ENCODE measurements around the gene PTDSS2. TPM values are rescaled to one million over a fixed set of nuclear protein-coding genes. Genes with fewer than 3 reads are reported as not detected.
A peak's percentile ranks its signal among the peaks of the same experiment; 100 is the strongest.

Gene PTDSS2
- total RNA-seq, 2 donors from 2014 or later: 20.6 to 27.6 TPM

DNA sequence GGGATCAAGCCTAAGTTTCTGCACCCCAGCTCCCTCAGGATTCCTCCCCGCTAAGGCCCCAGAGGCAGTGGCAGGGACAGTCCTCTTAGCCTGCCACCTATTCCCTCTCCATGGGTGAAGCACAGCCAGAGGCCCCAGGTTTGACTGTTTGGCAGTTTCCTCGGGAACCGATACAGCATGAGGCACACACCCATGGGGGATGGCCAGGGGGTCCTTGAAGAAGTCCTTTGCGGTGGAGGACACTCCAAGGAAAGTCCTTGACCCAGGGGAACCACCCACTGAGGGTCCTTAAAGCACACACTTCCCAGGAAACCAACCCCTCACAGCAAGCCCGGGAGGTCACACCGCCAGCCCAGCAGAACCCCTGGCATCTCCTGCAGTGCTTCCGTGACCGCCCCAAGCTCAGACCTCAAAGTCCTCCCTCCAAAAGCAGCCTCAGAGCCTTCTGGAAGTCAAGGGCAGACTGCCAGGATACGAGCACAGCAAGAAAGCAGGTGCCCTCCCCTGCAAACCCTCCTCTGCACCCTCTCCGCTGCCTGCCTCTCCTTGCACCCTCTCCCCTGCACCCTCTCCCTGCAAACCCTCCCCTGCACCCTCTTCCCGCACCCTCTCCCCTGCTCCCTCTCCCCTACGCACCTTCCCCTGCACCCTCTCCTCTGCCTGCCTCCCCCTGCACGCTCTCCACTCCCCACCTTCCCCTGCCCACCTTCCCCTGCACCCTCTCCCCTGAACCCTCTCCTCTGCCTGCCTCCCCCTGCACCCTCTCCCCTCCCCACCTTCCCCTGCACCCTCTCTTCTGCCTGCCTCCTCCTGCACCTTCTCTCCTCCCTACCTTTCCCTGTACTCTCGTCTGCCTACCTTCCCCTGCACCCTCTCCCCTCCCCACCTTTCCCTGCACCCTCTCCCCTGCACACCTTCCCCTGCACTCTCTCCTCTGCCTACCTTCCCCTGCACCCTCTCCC is 36.7 kb upstream of the PTDSS2 start:
- TF ChIP-seq, protein P1, sequence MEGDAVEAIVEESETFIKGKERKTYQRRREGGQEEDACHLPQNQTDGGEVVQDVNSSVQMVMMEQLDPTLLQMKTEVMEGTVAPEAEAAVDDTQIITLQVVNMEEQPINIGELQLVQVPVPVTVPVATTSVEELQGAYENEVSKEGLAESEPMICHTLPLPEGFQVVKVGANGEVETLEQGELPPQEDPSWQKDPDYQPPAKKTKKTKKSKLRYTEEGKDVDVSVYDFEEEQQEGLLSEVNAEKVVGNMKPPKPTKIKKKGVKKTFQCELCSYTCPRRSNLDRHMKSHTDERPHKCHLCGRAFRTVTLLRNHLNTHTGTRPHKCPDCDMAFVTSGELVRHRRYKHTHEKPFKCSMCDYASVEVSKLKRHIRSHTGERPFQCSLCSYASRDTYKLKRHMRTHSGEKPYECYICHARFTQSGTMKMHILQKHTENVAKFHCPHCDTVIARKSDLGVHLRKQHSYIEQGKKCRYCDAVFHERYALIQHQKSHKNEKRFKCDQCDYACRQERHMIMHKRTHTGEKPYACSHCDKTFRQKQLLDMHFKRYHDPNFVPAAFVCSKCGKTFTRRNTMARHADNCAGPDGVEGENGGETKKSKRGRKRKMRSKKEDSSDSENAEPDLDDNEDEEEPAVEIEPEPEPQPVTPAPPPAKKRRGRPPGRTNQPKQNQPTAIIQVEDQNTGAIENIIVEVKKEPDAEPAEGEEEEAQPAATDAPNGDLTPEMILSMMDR (IDR thresholded peaks at IDR 0.05): no peak
- no peaks in the 10 kb centered on the region for H3K9me3 ChIP-seq
- H3K36me3 ChIP-seq: no peaks in the 10 kb centered on the region
- no peak overlapping the region for H3K27ac ChIP-seq
- H3K4me3 ChIP-seq: no peak overlapping the region
- H3K27me3 ChIP-seq: no peaks in the 10 kb centered on the region
- H3K9ac ChIP-seq (ENCODE audit: low read depth in 2 of 2, low read length in 2 of 2): no peak overlapping the region
- H3K4me1 ChIP-seq: peaks cover 5% of the 10 kb centered on the region
- intact Hi-C loops (cut with DNase I): no loop called here
- no peak for DNase-seq

DNA sequence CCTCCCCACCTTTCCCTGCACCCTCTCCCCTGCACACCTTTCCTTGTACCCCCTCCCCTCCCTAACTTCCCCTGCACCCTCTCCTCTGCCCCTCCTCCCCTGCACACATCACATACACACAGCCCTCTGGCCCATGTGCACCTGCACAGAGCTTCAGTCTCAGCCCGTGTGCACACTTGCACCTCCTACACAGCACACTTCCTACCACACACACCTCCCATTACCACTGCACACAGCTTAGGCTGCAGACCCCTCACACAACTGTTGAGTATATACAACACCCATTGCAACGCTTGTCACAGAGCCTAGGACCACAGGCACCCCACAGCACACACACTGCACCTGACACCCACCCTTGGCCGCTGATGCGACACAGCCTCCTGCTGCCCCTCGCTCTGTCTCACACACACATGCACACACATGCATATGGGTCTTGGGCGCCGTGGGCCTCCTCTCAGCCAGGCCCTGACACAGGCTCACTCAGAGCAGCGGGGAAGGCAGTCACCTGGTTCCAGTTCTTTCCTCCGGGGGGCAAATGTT is 35.7 kb upstream of the PTDSS2 start:
- H3K4me1 ChIP-seq: peaks cover 5% of the 10 kb centered on the region
- DNase-seq: no peak
- H3K36me3 ChIP-seq: no peaks in the 10 kb centered on the region
- H3K9me3 ChIP-seq: no peaks in the 10 kb centered on the region
- H3K4me3 ChIP-seq: peak overlapping the region; percentile 28
- H3K27ac ChIP-seq: peak overlapping the region; percentile 41
- intact Hi-C loops (cut with DNase I): no loop called here
- H3K27me3 ChIP-seq: no peaks in the 10 kb centered on the region
- TF ChIP-seq, protein P1 (IDR thresholded peaks at IDR 0.05): no peak
- peak overlapping the region; percentile 43 to 62 for H3K9ac ChIP-seq (ENCODE audit: low read depth in 2 of 2, low read length in 2 of 2)

DNA sequence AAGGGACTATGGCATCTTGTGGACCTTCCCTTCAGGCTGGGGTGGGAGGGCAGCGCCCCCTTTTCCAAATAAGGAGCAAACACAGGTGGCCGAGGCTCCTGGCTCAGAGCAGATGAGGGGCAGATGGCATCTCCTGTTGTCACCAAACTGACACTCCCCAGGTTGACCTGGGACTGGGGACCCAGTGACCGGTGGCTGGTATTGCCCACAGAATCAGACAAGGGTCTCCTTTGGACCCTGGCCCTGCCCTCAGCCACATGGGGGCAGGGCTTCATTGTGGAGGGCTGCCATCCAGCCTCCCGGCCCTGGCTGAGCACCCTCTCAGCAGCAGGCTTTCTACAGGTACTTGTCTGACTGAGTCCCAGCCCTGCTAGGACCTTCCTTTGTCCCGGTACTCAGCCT is 34.4 kb upstream of the PTDSS2 start:
- Histone ChIP-seq H3K9ac (ENCODE audit: low read depth in 2 of 2, low read length in 2 of 2) (peak overlapping the region; percentile 90 to 92), H3K36me3 (no peaks in the 10 kb centered on the region), H3K4me3 (peak overlapping the region; percentile 70), H3K27me3 (no peaks in the 10 kb centered on the region), H3K4me1 (peaks cover 5% of the 10 kb centered on the region), H3K9me3 (no peaks in the 10 kb centered on the region), H3K27ac (peak overlapping the region; percentile 90)
- intact Hi-C loops (cut with DNase I): no loop called here
- TF ChIP-seq, protein P1 (IDR thresholded peaks at IDR 0.05): no peak
- no peak for DNase-seq

DNA sequence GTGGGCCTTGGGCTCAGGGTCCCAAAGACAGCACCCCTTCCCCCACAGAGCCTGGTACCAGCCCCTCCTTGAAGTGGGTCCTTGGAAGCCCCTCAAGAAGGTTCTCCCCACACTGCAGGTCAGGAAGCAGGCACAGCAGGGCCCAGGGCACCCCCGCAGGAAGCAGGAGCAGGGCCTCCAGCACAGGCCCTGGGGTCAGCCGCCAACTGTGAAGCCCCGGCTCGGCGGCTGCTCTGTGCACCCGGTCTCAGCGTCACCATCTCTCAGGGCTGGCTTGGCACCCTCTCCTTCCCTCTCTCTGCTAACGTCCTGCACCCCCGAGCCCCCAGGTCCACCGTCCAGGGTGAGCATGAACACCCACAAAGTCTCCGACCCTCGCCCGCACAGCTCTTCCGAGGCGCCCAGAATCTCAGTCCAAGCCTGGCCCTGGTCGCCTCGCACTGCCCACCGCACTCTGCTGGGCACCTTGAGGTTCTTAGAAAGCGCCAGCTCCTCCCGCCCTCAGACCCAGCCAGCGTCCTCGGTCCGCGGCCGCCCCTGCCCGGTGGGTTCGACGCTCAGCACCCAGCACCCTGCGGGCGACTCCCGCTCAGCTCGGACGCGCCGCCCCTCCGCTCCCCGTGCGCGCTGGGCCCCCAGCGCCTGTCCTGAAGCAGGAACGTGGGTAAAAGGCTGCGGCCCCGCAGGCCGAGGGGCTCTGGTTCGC is 33.9 kb upstream of the PTDSS2 start:
- TF ChIP-seq, protein P1 (IDR thresholded peaks at IDR 0.05): no peak
- no peak for DNase-seq

More for the DNA sequence above, 33.9 kb upstream of the PTDSS2 start:
- no peaks in the 10 kb centered on the region for H3K27me3 ChIP-seq
- H3K9me3 ChIP-seq: no peaks in the 10 kb centered on the region
- no peaks in the 10 kb centered on the region for H3K36me3 ChIP-seq
- peak overlapping the region; percentile 70 for H3K4me3 ChIP-seq
- intact Hi-C loops (cut with DNase I): no loop called here
- H3K9ac ChIP-seq (ENCODE audit: low read depth in 2 of 2, low read length in 2 of 2): peak overlapping the region; percentile 90 to 92
- H3K4me1 ChIP-seq: peaks cover 5% of the 10 kb centered on the region
- peak overlapping the region; percentile 90 for H3K27ac ChIP-seq

Data from colonic mucosa (tissue), 4 donors.